ENCODE data around the gene IL17REL. TPM values are rescaled to one million over a fixed set of nuclear protein-coding genes. Genes with fewer than 3 reads are reported as not detected.

Gene IL17REL
- polyA plus RNA-seq, 3 donors, result not detected

- Histone ChIP-seq H3K4me3 (replicated peaks in 1 of 3; ENCODE audit: low read depth in 2 of 3, low read length in 3 of 3) (no peak overlapping the region), H2AFZ (ENCODE audit: insufficient read depth, low read depth, low read length, poor library complexity, severe bottlenecking) (no peak overlapping the region), H3K79me2 (ENCODE audit: insufficient read depth, low read length) (no peaks in the 10 kb centered on the region), H3K36me3 (replicated peaks in 1 of 2; ENCODE audit: control insufficient read depth in 1 of 2, insufficient read depth in 2 of 2, low read length in 2 of 2) (no peaks in the 10 kb centered on the region), H3K27ac (ENCODE audit: low read depth in 1 of 2, low read length in 2 of 2) (no peak overlapping the region), H3K27me3 (ENCODE audit: control insufficient read depth in 2 of 2, insufficient read depth in 2 of 2, low read length in 2 of 2) (no peaks in the 10 kb centered on the region), H3K4me2 (replicated peaks; ENCODE audit: extremely low read depth, low read length, poor library complexity, severe bottlenecking) (no peak overlapping the region), H4K20me1 (ENCODE audit: insufficient read depth, low read length) (no peaks in the 10 kb centered on the region), H3K9ac (ENCODE audit: insufficient read depth, low read length, poor library complexity, severe bottlenecking) (no peak overlapping the region), H3K9me3 (replicated peaks in 1 of 2; ENCODE audit: control insufficient read depth in 1 of 2, insufficient read depth in 1 of 2, low read length in 2 of 2) (peaks cover 0 to 5% of the 10 kb centered on the region in 2 donors), H3K4me1 (ENCODE audit: control insufficient read depth in 1 of 2, insufficient read depth in 2 of 2, low read length in 2 of 2) (peaks cover 38 to 51% of the 10 kb centered on the region in 2 donors)
- H3K4me1 Mint-ChIP-seq, result peaks cover 21% of the 10 kb centered on the region
- 96% methylated on average over 8 of the region's 11 CpGs for WGBS (ENCODE audit: insufficient coverage)
- TF ChIP-seq, protein P1, sequence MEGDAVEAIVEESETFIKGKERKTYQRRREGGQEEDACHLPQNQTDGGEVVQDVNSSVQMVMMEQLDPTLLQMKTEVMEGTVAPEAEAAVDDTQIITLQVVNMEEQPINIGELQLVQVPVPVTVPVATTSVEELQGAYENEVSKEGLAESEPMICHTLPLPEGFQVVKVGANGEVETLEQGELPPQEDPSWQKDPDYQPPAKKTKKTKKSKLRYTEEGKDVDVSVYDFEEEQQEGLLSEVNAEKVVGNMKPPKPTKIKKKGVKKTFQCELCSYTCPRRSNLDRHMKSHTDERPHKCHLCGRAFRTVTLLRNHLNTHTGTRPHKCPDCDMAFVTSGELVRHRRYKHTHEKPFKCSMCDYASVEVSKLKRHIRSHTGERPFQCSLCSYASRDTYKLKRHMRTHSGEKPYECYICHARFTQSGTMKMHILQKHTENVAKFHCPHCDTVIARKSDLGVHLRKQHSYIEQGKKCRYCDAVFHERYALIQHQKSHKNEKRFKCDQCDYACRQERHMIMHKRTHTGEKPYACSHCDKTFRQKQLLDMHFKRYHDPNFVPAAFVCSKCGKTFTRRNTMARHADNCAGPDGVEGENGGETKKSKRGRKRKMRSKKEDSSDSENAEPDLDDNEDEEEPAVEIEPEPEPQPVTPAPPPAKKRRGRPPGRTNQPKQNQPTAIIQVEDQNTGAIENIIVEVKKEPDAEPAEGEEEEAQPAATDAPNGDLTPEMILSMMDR (IDR thresholded peaks at IDR 0.05), result no peak
- peaks cover 0 to 8% (median 4%) of the 10 kb centered on the region in 7 donors for H3K9me3 Mint-ChIP-seq
- intact Hi-C loops (cut with micrococcal nuclease), result no loop called here
- no peak overlapping the region for H3K27ac Mint-ChIP-seq
- H3K36me3 Mint-ChIP-seq, result peaks cover 0 to 4% of the 10 kb centered on the region in 2 donors
- no peak overlapping the region for H3K4me3 Mint-ChIP-seq
- peaks cover 0 to 3% (median 2%) of the 10 kb centered on the region in 3 donors for H3K27me3 Mint-ChIP-seq (ENCODE audit: low read depth in 3 of 3)
- DNase-seq, result no peak
These were observed 62.7 kb downstream of the IL17REL start for GRCh38 chr22:49949914-49950292.

DNA sequence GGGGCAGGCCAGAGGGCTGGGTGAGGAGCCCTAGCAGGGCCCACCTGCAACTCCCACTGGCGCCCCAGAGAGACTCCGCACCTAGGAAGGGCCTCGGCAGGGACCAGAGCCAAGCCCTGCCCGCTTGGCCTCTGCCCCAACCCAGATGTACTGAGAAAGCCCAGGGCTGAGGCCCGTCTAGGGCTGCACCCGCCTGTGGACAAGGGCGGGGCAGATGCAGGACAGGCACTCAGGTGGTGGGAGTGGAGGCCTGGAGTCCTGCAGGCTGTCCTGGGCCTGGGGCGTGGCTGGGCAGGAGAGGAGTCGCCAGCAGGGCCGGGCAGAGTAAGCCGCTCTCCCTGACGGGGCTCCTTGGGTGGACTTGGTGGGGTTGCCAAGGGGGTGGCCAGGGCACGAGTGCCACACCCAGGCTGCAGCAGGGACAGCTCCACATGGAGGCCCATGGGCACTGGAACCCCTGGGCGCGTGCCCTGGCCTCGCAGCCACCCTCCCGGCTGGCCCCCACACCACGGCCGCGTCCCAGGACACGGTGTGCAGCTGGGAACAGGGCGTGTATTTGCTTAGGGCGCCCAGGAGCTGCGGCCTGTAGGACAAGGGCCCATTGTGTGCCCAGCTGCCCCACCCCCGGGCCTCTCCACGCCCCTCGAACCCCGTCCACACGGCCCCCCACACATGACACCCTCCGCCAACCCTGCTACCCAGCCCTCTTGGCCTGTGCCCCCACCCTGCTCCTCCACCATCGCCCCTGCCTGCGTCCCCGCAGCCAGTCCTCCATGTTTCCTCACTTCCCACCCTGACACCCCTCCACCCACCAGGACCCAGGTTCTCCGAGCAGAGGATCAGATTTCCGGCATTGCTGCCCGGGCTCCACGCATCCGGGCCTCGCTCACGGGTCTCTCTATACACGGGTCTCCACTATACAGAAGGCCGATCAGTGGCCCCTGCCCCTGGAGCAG, 63.3 kb downstream of the IL17REL start:
- TF ChIP-seq, protein P1 (IDR thresholded peaks at IDR 0.05), result no peak
- intact Hi-C loops (cut with micrococcal nuclease), result no loop called here
- H3K9ac ChIP-seq (ENCODE audit: insufficient read depth, low read length, poor library complexity, severe bottlenecking), result no peak overlapping the region

More for the DNA sequence above, 63.3 kb downstream of the IL17REL start:
- Mint-ChIP-seq H3K27me3 (ENCODE audit: low read depth in 3 of 3) (peaks cover 0 to 3% (median 2%) of the 10 kb centered on the region in 3 donors), H3K27ac (no peak overlapping the region), H3K9me3 (peaks cover 0 to 10% (median 4%) of the 10 kb centered on the region in 7 donors), H3K36me3 (peaks cover 0 to 4% of the 10 kb centered on the region in 2 donors), H3K4me1 (peaks cover 21% of the 10 kb centered on the region), H3K4me3 (no peak overlapping the region)
- Histone ChIP-seq H3K36me3 (replicated peaks in 1 of 2; ENCODE audit: control insufficient read depth in 1 of 2, insufficient read depth in 2 of 2, low read length in 2 of 2) (no peaks in the 10 kb centered on the region), H3K4me1 (ENCODE audit: control insufficient read depth in 1 of 2, insufficient read depth in 2 of 2, low read length in 2 of 2) (peaks cover 36 to 50% of the 10 kb centered on the region in 2 donors), H3K9me3 (replicated peaks in 1 of 2; ENCODE audit: control insufficient read depth in 1 of 2, insufficient read depth in 1 of 2, low read length in 2 of 2) (peaks cover 0 to 5% of the 10 kb centered on the region in 2 donors), H3K4me3 (replicated peaks in 1 of 3; ENCODE audit: low read depth in 2 of 3, low read length in 3 of 3) (no peak overlapping the region), H3K27ac (ENCODE audit: low read depth in 1 of 2, low read length in 2 of 2) (no peak overlapping the region), H2AFZ (ENCODE audit: insufficient read depth, low read depth, low read length, poor library complexity, severe bottlenecking) (no peak overlapping the region), H4K20me1 (ENCODE audit: insufficient read depth, low read length) (no peaks in the 10 kb centered on the region), H3K4me2 (replicated peaks; ENCODE audit: extremely low read depth, low read length, poor library complexity, severe bottlenecking) (no peak overlapping the region), H3K27me3 (ENCODE audit: control insufficient read depth in 2 of 2, insufficient read depth in 2 of 2, low read length in 2 of 2) (no peaks in the 10 kb centered on the region), H3K79me2 (ENCODE audit: insufficient read depth, low read length) (no peaks in the 10 kb centered on the region)
- DNase-seq, result no peak
- WGBS (ENCODE audit: insufficient coverage), result 96% methylated on average over 39 of the region's 42 CpGs

Measured in CD14-positive monocyte (primary cell).